ENCODE measurements around the gene PTPRJ. TPM values are rescaled to one million over a fixed set of nuclear protein-coding genes. Genes with fewer than 3 reads are reported as not detected.

Gene PTPRJ
- polyA plus RNA-seq, 3 donors = 10.0 to 36.4 (median 14.6) TPM

- intact Hi-C loops (cut with micrococcal nuclease) = no loop called here
- Histone ChIP-seq H3K4me2 (replicated peaks; ENCODE audit: extremely low read depth, low read length, poor library complexity, severe bottlenecking) (peak overlapping the region; percentile 30), H3K79me2 (ENCODE audit: insufficient read depth, low read length) (peaks cover 98% of the 10 kb centered on the region), H3K27me3 (ENCODE audit: control insufficient read depth in 2 of 2, insufficient read depth in 2 of 2, low read length in 2 of 2) (no peaks in the 10 kb centered on the region), H3K27ac (ENCODE audit: low read depth in 1 of 2, low read length in 2 of 2) (peak overlapping the region; percentile 1 to 43), H3K4me1 (ENCODE audit: control insufficient read depth in 1 of 2, insufficient read depth in 2 of 2, low read length in 2 of 2) (peaks cover 71 to 98% of the 10 kb centered on the region in 2 donors), H3K9me3 (replicated peaks in 1 of 2; ENCODE audit: control insufficient read depth in 1 of 2, insufficient read depth in 1 of 2, low read length in 2 of 2) (no peaks in the 10 kb centered on the region), H3K4me3 (replicated peaks in 1 of 3; ENCODE audit: low read depth in 2 of 3, low read length in 3 of 3) (peak overlapping the region in 1 of 3 experiments; percentile 15), H3K9ac (ENCODE audit: insufficient read depth, low read length, poor library complexity, severe bottlenecking) (no peak overlapping the region), H3K36me3 (replicated peaks in 1 of 2; ENCODE audit: control insufficient read depth in 1 of 2, insufficient read depth in 2 of 2, low read length in 2 of 2) (peaks cover 0 to 2% of the 10 kb centered on the region in 2 donors), H2AFZ (ENCODE audit: insufficient read depth, low read depth, low read length, poor library complexity, severe bottlenecking) (no peak overlapping the region), H4K20me1 (ENCODE audit: insufficient read depth, low read length) (peaks cover 99% of the 10 kb centered on the region)
- Mint-ChIP-seq H3K9me3 (peaks cover 0 to 2% (median 0%) of the 10 kb centered on the region in 7 donors), H3K4me3 (peak overlapping the region; percentile 20 to 30), H3K27me3 (ENCODE audit: low read depth in 3 of 3) (peaks cover 0 to 1% (median 0%) of the 10 kb centered on the region in 3 donors), H3K27ac (peak overlapping the region; percentile 30 to 89 (median 82)), H3K4me1 (peaks cover 88% of the 10 kb centered on the region), H3K36me3 (peaks cover 13 to 17% of the 10 kb centered on the region in 2 donors)
- WGBS (ENCODE audit: insufficient coverage) = 7% methylated on average over 6 of the region's 9 CpGs
- TF ChIP-seq, protein P1, sequence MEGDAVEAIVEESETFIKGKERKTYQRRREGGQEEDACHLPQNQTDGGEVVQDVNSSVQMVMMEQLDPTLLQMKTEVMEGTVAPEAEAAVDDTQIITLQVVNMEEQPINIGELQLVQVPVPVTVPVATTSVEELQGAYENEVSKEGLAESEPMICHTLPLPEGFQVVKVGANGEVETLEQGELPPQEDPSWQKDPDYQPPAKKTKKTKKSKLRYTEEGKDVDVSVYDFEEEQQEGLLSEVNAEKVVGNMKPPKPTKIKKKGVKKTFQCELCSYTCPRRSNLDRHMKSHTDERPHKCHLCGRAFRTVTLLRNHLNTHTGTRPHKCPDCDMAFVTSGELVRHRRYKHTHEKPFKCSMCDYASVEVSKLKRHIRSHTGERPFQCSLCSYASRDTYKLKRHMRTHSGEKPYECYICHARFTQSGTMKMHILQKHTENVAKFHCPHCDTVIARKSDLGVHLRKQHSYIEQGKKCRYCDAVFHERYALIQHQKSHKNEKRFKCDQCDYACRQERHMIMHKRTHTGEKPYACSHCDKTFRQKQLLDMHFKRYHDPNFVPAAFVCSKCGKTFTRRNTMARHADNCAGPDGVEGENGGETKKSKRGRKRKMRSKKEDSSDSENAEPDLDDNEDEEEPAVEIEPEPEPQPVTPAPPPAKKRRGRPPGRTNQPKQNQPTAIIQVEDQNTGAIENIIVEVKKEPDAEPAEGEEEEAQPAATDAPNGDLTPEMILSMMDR (IDR thresholded peaks at IDR 0.05) = no peak
- peak in 1 of 3 donors; percentile 56 for DNase-seq
Observed at GRCh38 chr11:47991266-47991830, 11.0 kb downstream of the PTPRJ start.

DNA sequence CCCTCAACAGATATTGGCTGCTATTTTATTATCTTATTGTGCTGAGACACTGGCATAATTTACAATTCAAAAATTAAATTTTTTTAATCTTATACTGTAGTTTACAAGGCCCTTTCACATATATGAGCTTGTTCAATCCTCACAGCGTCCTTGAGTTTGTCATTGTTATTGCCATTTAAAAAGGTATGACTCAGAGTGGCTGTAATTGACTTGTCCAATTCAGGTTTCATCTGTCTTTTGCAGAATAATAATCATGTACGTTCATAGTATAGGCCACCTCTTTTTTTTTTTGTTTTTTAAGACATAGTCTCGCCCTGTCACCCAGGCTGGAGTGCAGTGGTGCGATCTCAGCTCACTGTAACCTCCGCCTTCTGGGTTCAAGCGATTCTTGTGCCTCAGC lies 11.5 kb downstream of the PTPRJ start:
- TF ChIP-seq, protein P1 (IDR thresholded peaks at IDR 0.05) = no peak
- Histone ChIP-seq H3K36me3 (replicated peaks in 1 of 2; ENCODE audit: control insufficient read depth in 1 of 2, insufficient read depth in 2 of 2, low read length in 2 of 2) (peaks cover 2 to 4% of the 10 kb centered on the region in 2 donors), H2AFZ (ENCODE audit: insufficient read depth, low read depth, low read length, poor library complexity, severe bottlenecking) (no peak overlapping the region), H3K4me1 (ENCODE audit: control insufficient read depth in 1 of 2, insufficient read depth in 2 of 2, low read length in 2 of 2) (peaks cover 71 to 98% of the 10 kb centered on the region in 2 donors), H3K4me2 (replicated peaks; ENCODE audit: extremely low read depth, low read length, poor library complexity, severe bottlenecking) (no peak overlapping the region), H3K27me3 (ENCODE audit: control insufficient read depth in 2 of 2, insufficient read depth in 2 of 2, low read length in 2 of 2) (no peaks in the 10 kb centered on the region), H3K79me2 (ENCODE audit: insufficient read depth, low read length) (peaks cover 98% of the 10 kb centered on the region), H3K27ac (ENCODE audit: low read depth in 1 of 2, low read length in 2 of 2) (no peak overlapping the region), H3K9me3 (replicated peaks in 1 of 2; ENCODE audit: control insufficient read depth in 1 of 2, insufficient read depth in 1 of 2, low read length in 2 of 2) (no peaks in the 10 kb centered on the region), H4K20me1 (ENCODE audit: insufficient read depth, low read length) (peaks cover 99% of the 10 kb centered on the region), H3K4me3 (replicated peaks in 1 of 3; ENCODE audit: low read depth in 2 of 3, low read length in 3 of 3) (no peak overlapping the region), H3K9ac (ENCODE audit: insufficient read depth, low read length, poor library complexity, severe bottlenecking) (no peak overlapping the region)
- no peak for DNase-seq
- no peak overlapping the region for H3K4me3 Mint-ChIP-seq
- H3K4me1 Mint-ChIP-seq = peaks cover 88% of the 10 kb centered on the region
- H3K27ac Mint-ChIP-seq = peak overlapping the region in 1 of 7 donors; percentile 89
- peaks cover 0 to 2% (median 0%) of the 10 kb centered on the region in 7 donors for H3K9me3 Mint-ChIP-seq
- peaks cover 15 to 18% of the 10 kb centered on the region in 2 donors for H3K36me3 Mint-ChIP-seq
- intact Hi-C loops (cut with micrococcal nuclease) = loop anchor here in 1 of 2 donors (2.0 kb wide), 1 partner anchor 15 kb away; no protein-coding TSS in a partner anchor
- peaks cover 0 to 1% (median 0%) of the 10 kb centered on the region in 3 donors for H3K27me3 Mint-ChIP-seq (ENCODE audit: low read depth in 3 of 3)
- WGBS (ENCODE audit: insufficient coverage) = no CpG with 5 or more reads among the region's 6 CpGs
